SK-N-SH treated with all-trans-retinoic acid at 6 μM for 48 hours (cell line): ENCODE measurements around the gene SH3BP4.
A peak's percentile ranks its signal among the peaks of the same experiment; 100 is the strongest.

Source experiments
- ATAC-seq: fragments of 200-7000 bp; cut with Tn5 transposase; 3 replicates; pipeline ENCODE4 v1.9.1; 2020; ENCODE audit warnings: mild to moderate bottlenecking, moderate library complexity
- ARNTL ChIP-seq: fragments of 450-650 bp; formaldehyde crosslinking; IDR thresholded peaks from 2 replicates; pipeline ENCODE4 v1.5.0; 2020; ENCODE audit warnings: low read depth, mild to moderate bottlenecking, moderate library complexity, borderline replicate concordance
- BACH2 ChIP-seq: fragments of 250-450 bp; sonication (Bioruptor Pico); IDR thresholded peaks from 2 replicates; pipeline ENCODE4 v1.9.0; 2021; ENCODE audit warnings: mild to moderate bottlenecking, borderline replicate concordance
- CREB5 ChIP-seq: fragments of 250-450 bp; sonication (Bioruptor Pico); IDR thresholded peaks from 2 replicates; pipeline ENCODE4 v1.5.1; 2020; ENCODE audit warnings: low read depth, mild to moderate bottlenecking, moderate library complexity
- CSDC2 ChIP-seq: fragments of 250-450 bp; sonication (Bioruptor Pico); IDR thresholded peaks from 2 replicates; pipeline ENCODE4 v1.5.0; 2020; ENCODE audit warnings: mild to moderate bottlenecking, moderate library complexity
- CSRNP3 ChIP-seq: fragments of 250-450 bp; sonication (Bioruptor Pico); IDR thresholded peaks from 2 replicates; pipeline ENCODE4 v1.5.1; 2021; ENCODE audit warnings: mild to moderate bottlenecking, moderate library complexity
- ESRRG ChIP-seq: fragments of 250-450 bp; sonication (Bioruptor Pico); IDR thresholded peaks from 2 replicates; pipeline ENCODE4 v1.6.1; 2021; ENCODE audit warnings: mild to moderate bottlenecking
- GLIS3 ChIP-seq: fragments of 250-450 bp; sonication (Bioruptor Pico); IDR thresholded peaks from 2 replicates; pipeline ENCODE4 v1.5.0; 2020; ENCODE audit warnings: mild to moderate bottlenecking, moderate library complexity
- ISL1 ChIP-seq: fragments of 250-450 bp; sonication (Bioruptor Pico); IDR thresholded peaks from 2 replicates; pipeline ENCODE4 v2.1.2; 2022; ENCODE audit warnings: mild to moderate bottlenecking, moderate library complexity
- OSR1 ChIP-seq: fragments of 250-450 bp; sonication (Bioruptor Pico); IDR thresholded peaks from 2 replicates; pipeline ENCODE4 v1.8.0; 2022; ENCODE audit warnings: moderate library complexity, mild to moderate bottlenecking, inconsistent platforms
- PATZ1 ChIP-seq: fragments of 250-450 bp; sonication (Bioruptor Pico); IDR thresholded peaks from 2 replicates; pipeline ENCODE4 v1.8.0; 2020; ENCODE audit warnings: mild to moderate bottlenecking, moderate library complexity, borderline replicate concordance
- POU6F1 ChIP-seq: fragments of 250-450 bp; sonication (Bioruptor Pico); IDR thresholded peaks from 2 replicates; pipeline ENCODE4 v1.8.0; 2021; ENCODE audit warnings: low read depth, mild to moderate bottlenecking, moderate library complexity, borderline replicate concordance
- PPARA ChIP-seq: fragments of 250-450 bp; sonication (Bioruptor Pico); IDR thresholded peaks from 2 replicates; pipeline ENCODE4 v1.5.0; 2020; ENCODE audit warnings: mild to moderate bottlenecking, borderline replicate concordance
- RARB ChIP-seq: fragments of 250-450 bp; sonication (Bioruptor Pico); IDR thresholded peaks from 2 replicates; pipeline ENCODE4 v1.8.0; 2021; ENCODE audit warnings: mild to moderate bottlenecking, moderate library complexity
- SNAI2 ChIP-seq: fragments of 250-450 bp; sonication (Bioruptor Pico); IDR thresholded peaks from 2 replicates; pipeline ENCODE4 v1.5.0; 2020; ENCODE audit warnings: mild to moderate bottlenecking, moderate library complexity
- TCF4 ChIP-seq: fragments of 250-450 bp; sonication (Bioruptor Pico); IDR thresholded peaks from 2 replicates; pipeline ENCODE4 v1.8.0; 2021; ENCODE audit warnings: mild to moderate bottlenecking, moderate library complexity, borderline replicate concordance
- TOX ChIP-seq: fragments of 250-450 bp; sonication (Bioruptor Pico); IDR thresholded peaks from 2 replicates; pipeline ENCODE4 v1.8.0; 2021; ENCODE audit warnings: mild to moderate bottlenecking, moderate library complexity, borderline replicate concordance
- TSHZ2 ChIP-seq: fragments of 250-450 bp; sonication (Bioruptor Pico); IDR thresholded peaks from 2 replicates; pipeline ENCODE4 v1.5.0; 2020; ENCODE audit warnings: mild to moderate bottlenecking, moderate library complexity
- ZC3H10 ChIP-seq: fragments of 250-450 bp; sonication (Bioruptor Pico); IDR thresholded peaks from 2 replicates; pipeline ENCODE4 v1.5.1; 2021; ENCODE audit warnings: mild to moderate bottlenecking, moderate library complexity
- ZFP3 ChIP-seq: fragments of 250-450 bp; sonication (Bioruptor Pico); IDR thresholded peaks from 2 replicates; pipeline ENCODE4 v1.5.0; 2020; ENCODE audit warnings: mild to moderate bottlenecking, moderate library complexity
- ZFP30 ChIP-seq: fragments of 450-650 bp; formaldehyde crosslinking; IDR thresholded peaks from 2 replicates; pipeline ENCODE4 v1.5.0; 2022; ENCODE audit warnings: mild to moderate bottlenecking, moderate library complexity
- ZNF565 ChIP-seq: fragments of 450-650 bp; formaldehyde crosslinking; conservative IDR thresholded peaks from 2 replicates; pipeline ENCODE4 v1.5.0; 2020; ENCODE audit warnings: low read depth, mild to moderate bottlenecking, moderate library complexity
- ZNF70 ChIP-seq: fragments of 450-650 bp; formaldehyde crosslinking; IDR thresholded peaks from 2 replicates; pipeline ENCODE4 v1.5.0; 2020; ENCODE audit warnings: mild to moderate bottlenecking, moderate library complexity
- ZNF8 ChIP-seq: fragments of 450-650 bp; formaldehyde crosslinking; IDR thresholded peaks from 2 replicates; pipeline ENCODE4 v1.5.0; 2020; ENCODE audit warnings: mild to moderate bottlenecking, moderate library complexity

SH3BP4 gene

GRCh38 chr2:235063471-235063961 is 111.7 kb downstream of the SH3BP4 start (continued):
- TF ChIP-seq POU6F1 (CRISPR knock-in tag) (no peak), TCF4 (CRISPR knock-in tag) (no peak), CREB5 (CRISPR knock-in tag) (no peak), ZNF8 (no peak), BACH2 (CRISPR knock-in tag) (no peak), RARB (CRISPR knock-in tag) (no peak), SNAI2 (CRISPR knock-in tag) (no peak), CSRNP3 (no peak)

GRCh38 chr2:235064976-235065375 is 113.2 kb downstream of the SH3BP4 start:
- TF ChIP-seq GLIS3 (no peak), ZFP30 (no peak), ZC3H10 (CRISPR knock-in tag) (no peak), SNAI2 (CRISPR knock-in tag) (no peak), ZNF70 (CRISPR knock-in tag) (no peak), ZFP3 (no peak), ARNTL (CRISPR knock-in tag) (no peak), ZNF565 (CRISPR knock-in tag) (no peak), BACH2 (CRISPR knock-in tag) (no peak), TCF4 (CRISPR knock-in tag) (no peak), TOX (no peak), POU6F1 (CRISPR knock-in tag) (no peak), OSR1 (CRISPR knock-in tag) (no peak), PATZ1 (CRISPR knock-in tag) (no peak), CSDC2 (no peak), CSRNP3 (no peak), PPARA (no peak), ESRRG (CRISPR knock-in tag) (no peak), RARB (CRISPR knock-in tag) (no peak)
- TF ChIP-seq, all 23 proteins: peak for 0
- peak; percentile 45; the same call in 2 of the 3 replicates for ATAC-seq

- TF ChIP-seq PATZ1 (CRISPR knock-in tag), result no peak
- TF ChIP-seq ESRRG (CRISPR knock-in tag), result no peak
- TF ChIP-seq TSHZ2 (CRISPR knock-in tag), result no peak
- TF ChIP-seq CSDC2, result no peak
- TF ChIP-seq ISL1 (CRISPR knock-in tag), result no peak
- TF ChIP-seq PPARA, result no peak
- TF ChIP-seq ARNTL (CRISPR knock-in tag), result no peak
- no peak for TF ChIP-seq ZC3H10 (CRISPR knock-in tag)
- no peak for ATAC-seq
Measured at GRCh38 chr2:235066490-235066889, 114.7 kb downstream of the SH3BP4 start.
